ENCODE data around the gene KIF20B. TPM values are rescaled to one million over a fixed set of nuclear protein-coding genes. Genes with fewer than 3 reads are reported as not detected.

Gene KIF20B
- total and polyA plus RNA-seq, 2 of the 8 experiments (the other 6 are each of a cell fraction or from before 2014, with no cell fraction given), result 4.5 to 72.0 TPM

- no peak for TF ChIP-seq CTCF (IDR thresholded peaks at IDR 0.05; ENCODE audit: control extremely low read depth in 1 of 3, insufficient read depth in 1 of 3, low read depth in 1 of 3, low read length in 3 of 3)
- TF ChIP-seq E2F6 (IDR thresholded peaks at IDR 0.05), result no peak
These were observed 48.0 kb upstream of the KIF20B start (continued) for GRCh38 chr10:89653410-89653869.
